Measurements from ENCODE around the gene ZNF497. TPM values are rescaled to one million over a fixed set of nuclear protein-coding genes. Genes with fewer than 3 reads are reported as not detected.

ZNF497 gene
- total and polyA plus RNA-seq, 10 of the 15 experiments (the other 5 are each of a cell fraction or from before 2014, with no cell fraction given) = 0.09 to 0.82 (median 0.28) TPM

- TF ChIP-seq ZNF592 (IDR thresholded peaks at IDR 0.05) (no peak), SREBF1 (IDR thresholded peaks at IDR 0.05; ENCODE audit: low read length) (peak; percentile 87), ETV6 (conservative IDR thresholded peaks at IDR 0.05 in 1 of 2, IDR thresholded peaks at IDR 0.05 in 1 of 2; ENCODE audit: borderline replicate concordance in 1 of 2, low read depth in 1 of 2) (0 out of 4 replicates have a peak, but pooled peaks of 1 of the 2 experiments have one; percentile 16), ZNF622 (IDR thresholded peaks at IDR 0.05) (no peak), NBN (IDR thresholded peaks at IDR 0.05) (peak; percentile 96), CBX5 (IDR thresholded peaks at IDR 0.05; ENCODE audit: low read depth) (no peak), GABPA (IDR thresholded peaks at IDR 0.05; ENCODE audit: low read depth) (peak; percentile 96), ZBTB33 (IDR thresholded peaks at IDR 0.05) (0 out of 2 replicates have a peak, but pooled peaks have one; percentile 28), GATAD2B (conservative IDR thresholded peaks at IDR 0.05; ENCODE audit: low read depth) (peak; percentile 70; the same call in 1 of the 2 replicates), HCFC1 (IDR thresholded peaks at IDR 0.05; ENCODE audit: low read length) (peak; percentile 94), ZNF384 (IDR thresholded peaks at IDR 0.05; ENCODE audit: borderline replicate concordance, low read depth, low read length) (no peak), RFX5 (IDR thresholded peaks at IDR 0.05; ENCODE audit: low read depth, low read length) (no peak), EZH2 (IDR thresholded peaks at IDR 0.05; ENCODE audit: borderline replicate concordance, control insufficient read depth, low read depth, low read length) (no peak), IRF4 (IDR thresholded peaks at IDR 0.05; ENCODE audit: low read depth, low read length) (peak; percentile 65; the same call in 1 of the 2 replicates), ZNF217 (IDR thresholded peaks at IDR 0.05) (0 out of 2 replicates have a peak, but pooled peaks have one; percentile 15), PRDM15 (CRISPR knock-in tag; IDR thresholded peaks at IDR 0.05) (no peak), CHD1 (IDR thresholded peaks at IDR 0.05; ENCODE audit: low read depth, low read length) (peak; percentile 82; the same call in 1 of the 2 replicates)
Measured at GRCh38 chr19:58326914-58327726, 35.4 kb downstream of the ZNF497 start, which contains the start of gene ZSCAN22 (continued).

Measured in GM12878 (cell line).